GM12878 (cell line): ENCODE measurements around the gene TRIM69. TPM values are rescaled to one million over a fixed set of nuclear protein-coding genes. Genes with fewer than 3 reads are reported as not detected.

Experiments
- ASH2L ChIP-seq: fragments of 300-600, 200-600 bp; sonication (generic); IDR thresholded peaks from 2 replicates; pipeline ENCODE4 v1.6.1; 2017; ENCODE audit warnings: low read depth, mild to moderate bottlenecking, borderline replicate concordance
- BCL3 ChIP-seq: IDR thresholded peaks from 2 replicates; pipeline ENCODE4 v1.6.1; 2011; ENCODE audit warnings: borderline replicate concordance, low read depth, mild to moderate bottlenecking, moderate library complexity, low read length; ENCODE audit not compliant: insufficient read depth, poor library complexity, severe bottlenecking
- KLF5 ChIP-seq: fragments of 450-650 bp; IDR thresholded peaks from 2 replicates; pipeline ENCODE4 v1.6.1; 2014; ENCODE audit warnings: mild to moderate bottlenecking; ENCODE audit not compliant: partially characterized antibody
- MYB ChIP-seq: fragments of 150-350 bp; IDR thresholded peaks from 2 replicates; pipeline ENCODE4 v1.6.1; 2014; ENCODE audit warnings: mild to moderate bottlenecking, low read depth, low read length, borderline replicate concordance
- NFIC ChIP-seq: IDR thresholded peaks from 2 replicates; pipeline ENCODE4 v1.6.1; 2012; ENCODE audit warnings: low read depth, mild to moderate bottlenecking, inconsistent platforms, low read length, moderate library complexity
- SRF ChIP-seq, 2 experiments: IDR thresholded peaks; 2 replicates each; pipeline ENCODE4 v1.6.1; 2011; ENCODE audit warnings: low read depth in 2 of 2, low read length in 2 of 2, mild to moderate bottlenecking in 1 of 2, moderate library complexity in 1 of 2
- ZNF24 ChIP-seq: fragments of 450-650 bp; IDR thresholded peaks from 2 replicates; pipeline ENCODE4 v1.6.1; 2017; ENCODE audit warnings: antibody characterized with exemption, mild to moderate bottlenecking
- polyA plus RNA-seq, 11 experiments: library from polyadenylated mRNA; depleted of rRNA in 4 of 11; unstranded in 6 of 11; stranded (reverse) in 5 of 11; fragments of >200 nt; fragmentation: Nextera tagmentation in 4 of 11; fragmentation: Illumina TruSeq in 1 of 11; extraction: Ambion mirVana in 4 of 11; extraction: Trizol in 1 of 11; gene quantifications; 1 replicate in 1 of 11; 2 replicates in 10 of 11; pipeline versions ENCODE4 v1.2.1 to v1.2.3, GENCODE V29; 2011 to 2016; ENCODE audit warnings: inconsistent platforms in 2 of 11, missing spikeins in 2 of 11, low read depth in 1 of 11
- total RNA-seq, 4 experiments: library from RNA; depleted of rRNA in 3 of 4; stranded (reverse); fragments of >200 nt in 3 of 4; fragmentation: Illumina TruSeq in 1 of 4; extraction: Trizol in 1 of 4; gene quantifications; 2 replicates each; pipeline versions ENCODE4 v1.2.1 to v1.2.3, GENCODE V29; 2013 to 2021
- TF ChIP-seq, protein P1 (sequence below): fragments of 450-650 bp; formaldehyde crosslinking; IDR thresholded peaks from 2 replicates; pipeline ENCODE4 v1.5.0; 2022; ENCODE audit warnings: mild to moderate bottlenecking, missing genetic modification characterization

Gene TRIM69
- total and polyA plus RNA-seq, 10 of the 15 experiments (the other 5 are each of a cell fraction or from before 2014, with no cell fraction given) = 11.2 to 52.7 (median 37.8) TPM

- TF ChIP-seq, protein P1, sequence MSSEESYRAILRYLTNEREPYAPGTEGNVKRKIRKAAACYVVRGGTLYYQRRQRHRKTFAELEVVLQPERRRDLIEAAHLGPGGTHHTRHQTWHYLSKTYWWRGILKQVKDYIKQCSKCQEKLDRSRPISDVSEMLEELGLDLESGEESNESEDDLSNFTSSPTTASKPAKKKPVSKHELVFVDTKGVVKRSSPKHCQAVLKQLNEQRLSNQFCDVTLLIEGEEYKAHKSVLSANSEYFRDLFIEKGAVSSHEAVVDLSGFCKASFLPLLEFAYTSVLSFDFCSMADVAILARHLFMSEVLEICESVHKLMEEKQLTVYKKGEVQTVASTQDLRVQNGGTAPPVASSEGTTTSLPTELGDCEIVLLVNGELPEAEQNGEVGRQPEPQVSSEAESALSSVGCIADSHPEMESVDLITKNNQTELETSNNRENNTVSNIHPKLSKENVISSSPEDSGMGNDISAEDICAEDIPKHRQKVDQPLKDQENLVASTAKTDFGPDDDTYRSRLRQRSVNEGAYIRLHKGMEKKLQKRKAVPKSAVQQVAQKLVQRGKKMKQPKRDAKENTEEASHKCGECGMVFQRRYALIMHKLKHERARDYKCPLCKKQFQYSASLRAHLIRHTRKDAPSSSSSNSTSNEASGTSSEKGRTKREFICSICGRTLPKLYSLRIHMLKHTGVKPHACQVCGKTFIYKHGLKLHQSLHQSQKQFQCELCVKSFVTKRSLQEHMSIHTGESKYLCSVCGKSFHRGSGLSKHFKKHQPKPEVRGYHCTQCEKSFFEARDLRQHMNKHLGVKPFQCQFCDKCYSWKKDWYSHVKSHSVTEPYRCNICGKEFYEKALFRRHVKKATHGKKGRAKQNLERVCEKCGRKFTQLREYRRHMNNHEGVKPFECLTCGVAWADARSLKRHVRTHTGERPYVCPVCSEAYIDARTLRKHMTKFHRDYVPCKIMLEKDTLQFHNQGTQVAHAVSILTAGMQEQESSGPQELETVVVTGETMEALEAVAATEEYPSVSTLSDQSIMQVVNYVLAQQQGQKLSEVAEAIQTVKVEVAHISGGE (CRISPR knock-in tag) = peak; percentile 12; the same call in 1 of the 2 replicates
- TF ChIP-seq MYB (no peak), NFIC (peak; percentile 52; the same call in 1 of the 2 replicates), BCL3 (peak; percentile 46), SRF (IDR thresholded peaks at IDR 0.05; ENCODE audit: low read depth in 2 of 2, low read length in 2 of 2) (no peak), KLF5 (no peak), ZNF24 (peak; percentile 99), ASH2L (no peak)
Measured at GRCh38 chr15:44710236-44711095, 25.9 kb upstream of the TRIM69 start (continued).
